Testis (tissue), 2 donors: ENCODE data around the gene TCTN3.

Experiments
- CTCF ChIP-seq, 3 experiments: fragments of 450-650 bp in 2 of 3; fragments of 200-600 bp in 1 of 3; sonication (generic) in 1 of 3; IDR thresholded peaks; one replicate each; pipeline ENCODE4 v1.5.1; 2016 to 2019; ENCODE audit warnings: antibody characterized with exemption in 3 of 3, mild to moderate bottlenecking in 2 of 3, moderate library complexity in 1 of 3
- POLR2A ChIP-seq: fragments of 450-650 bp; IDR thresholded peaks from one replicate; pipeline ENCODE4 v1.6.1; 2017; ENCODE audit warnings: antibody characterized with exemption, mild to moderate bottlenecking, moderate library complexity

- TF ChIP-seq CTCF (IDR thresholded peaks at IDR 0.05) (no peak), POLR2A (no peak)
Measured at GRCh38 chr10:95664543-95664942, 29.2 kb downstream of the TCTN3 start.
